ENCODE results near the gene MAPK1.
"Not testable (repeated sequence)": the region's sequence is repeated elsewhere in the genome, so short reads cannot be mapped to it uniquely, and the experiment has no call there.

MAPK1 gene

GRCh38 chr22:21896951-21897513 is 29.6 kb upstream of the MAPK1 start:
- FAIRE-seq (no peak), DNase-seq (ENCODE audit: insufficient read length, low spot score) (no peak)
- TF ChIP-seq POLR2A (IDR thresholded peaks at IDR 0.05; ENCODE audit: low read depth, low read length) = no peak

GRCh38 chr22:21896275-21896674 is 28.8 kb upstream of the MAPK1 start:
- not testable (repeated sequence) for DNase-seq (ENCODE audit: insufficient read length, low spot score)

GRCh38 chr22:21894799-21895198 is 27.4 kb upstream of the MAPK1 start:
- no peak for FAIRE-seq
- no peak for TF ChIP-seq POLR2A (IDR thresholded peaks at IDR 0.05; ENCODE audit: low read depth, low read length)
- no peak for DNase-seq (ENCODE audit: insufficient read length, low spot score)

More at GRCh38 chr22:21896275-21896674, 28.8 kb upstream of the MAPK1 start:
- not testable (repeated sequence) for FAIRE-seq

GRCh38 chr22:21889251-21889990 is 22.0 kb upstream of the MAPK1 start:
- no peak for DNase-seq (ENCODE audit: insufficient read length, low spot score)
- no peak for TF ChIP-seq POLR2A (IDR thresholded peaks at IDR 0.05; ENCODE audit: low read depth, low read length)
- FAIRE-seq = no peak

- FAIRE-seq (no peak), DNase-seq (ENCODE audit: insufficient read length, low spot score) (no peak)
- TF ChIP-seq POLR2A (IDR thresholded peaks at IDR 0.05; ENCODE audit: low read depth, low read length) = no peak
Observed at GRCh38 chr22:21887841-21888240, 20.4 kb upstream of the MAPK1 start.

GRCh38 chr22:21883930-21884329 is 16.5 kb upstream of the MAPK1 start:
- FAIRE-seq = not testable (repeated sequence)

GRCh38 chr22:21882754-21883333 is 15.4 kb upstream of the MAPK1 start:
- DNase-seq (ENCODE audit: insufficient read length, low spot score); FAIRE-seq: not testable (repeated sequence)

More at GRCh38 chr22:21883930-21884329, 16.5 kb upstream of the MAPK1 start:
- not testable (repeated sequence) for DNase-seq (ENCODE audit: insufficient read length, low spot score)

- no peak for FAIRE-seq
- TF ChIP-seq POLR2A (IDR thresholded peaks at IDR 0.05; ENCODE audit: low read depth, low read length) = no peak
- DNase-seq (ENCODE audit: insufficient read length, low spot score) = no peak
Observed at GRCh38 chr22:21881841-21882753, 14.7 kb upstream of the MAPK1 start.

GRCh38 chr22:21876486-21877176 is 9.2 kb upstream of the MAPK1 start:
- DNase-seq (ENCODE audit: insufficient read length, low spot score) (no peak), FAIRE-seq (no peak)
- TF ChIP-seq POLR2A (IDR thresholded peaks at IDR 0.05; ENCODE audit: low read depth, low read length) = no peak

GRCh38 chr22:21874953-21875352 is 7.5 kb upstream of the MAPK1 start:
- DNase-seq (ENCODE audit: insufficient read length, low spot score); FAIRE-seq: not testable (repeated sequence)

GRCh38 chr22:21873619-21874018 is 6.2 kb upstream of the MAPK1 start:
- FAIRE-seq (no peak), DNase-seq (ENCODE audit: insufficient read length, low spot score) (no peak)
- no peak for TF ChIP-seq POLR2A (IDR thresholded peaks at IDR 0.05; ENCODE audit: low read depth, low read length)

- not testable (repeated sequence) for FAIRE-seq; DNase-seq (ENCODE audit: insufficient read length, low spot score)
Observed at GRCh38 chr22:21872741-21873140, 5.3 kb upstream of the MAPK1 start.

- DNase-seq (ENCODE audit: insufficient read length, low spot score) (no peak), FAIRE-seq (no peak)
- no peak for TF ChIP-seq POLR2A (IDR thresholded peaks at IDR 0.05; ENCODE audit: low read depth, low read length)
Observed at GRCh38 chr22:21868651-21869050, 1.2 kb upstream of the MAPK1 start.

All from H54 (cell line).